ENCODE data around the gene PDS5A.
A peak's percentile ranks its signal among the peaks of the same experiment; 100 is the strongest.

Gene PDS5A

GRCh38 chr4:39877971-39878370 is 99.7 kb downstream of the PDS5A start:
- DNase-seq (ENCODE audit: low read depth), result no peak
- TF ChIP-seq POLR2A (IDR thresholded peaks at IDR 0.05; ENCODE audit: extremely low read depth, insufficient read length) (no peak), CTCF (IDR thresholded peaks at IDR 0.05; ENCODE audit: low read depth, low read length) (no peak), MAX (IDR thresholded peaks at IDR 0.05; ENCODE audit: low read depth, low read length) (no peak), MYC (IDR thresholded peaks at IDR 0.05; ENCODE audit: low read depth, low read length) (no peak)
- H3K4me3 ChIP-seq (ENCODE audit: low read depth, low read length), result no peak overlapping the region

- no peak for DNase-seq (ENCODE audit: low read depth)
- H3K4me3 ChIP-seq (ENCODE audit: low read depth, low read length), result no peak overlapping the region
- TF ChIP-seq CTCF (IDR thresholded peaks at IDR 0.05; ENCODE audit: low read depth, low read length) (no peak), MYC (IDR thresholded peaks at IDR 0.05; ENCODE audit: low read depth, low read length) (no peak), MAX (IDR thresholded peaks at IDR 0.05; ENCODE audit: low read depth, low read length) (no peak), POLR2A (IDR thresholded peaks at IDR 0.05; ENCODE audit: extremely low read depth, insufficient read length) (no peak)
Observed at GRCh38 chr4:39873823-39874222, 103.9 kb downstream of the PDS5A start.

- H3K4me3 ChIP-seq (ENCODE audit: low read depth, low read length), result no peak overlapping the region
- DNase-seq (ENCODE audit: low read depth), result no peak
- TF ChIP-seq MAX (IDR thresholded peaks at IDR 0.05; ENCODE audit: low read depth, low read length) (no peak), MYC (IDR thresholded peaks at IDR 0.05; ENCODE audit: low read depth, low read length) (no peak), POLR2A (IDR thresholded peaks at IDR 0.05; ENCODE audit: extremely low read depth, insufficient read length) (no peak), CTCF (IDR thresholded peaks at IDR 0.05; ENCODE audit: low read depth, low read length) (no peak)
Observed at GRCh38 chr4:39865280-39865679, 112.4 kb downstream of the PDS5A start.

GRCh38 chr4:39864391-39864790 is 113.3 kb downstream of the PDS5A start:
- no peak for DNase-seq (ENCODE audit: low read depth)
- no peak overlapping the region for H3K4me3 ChIP-seq (ENCODE audit: low read depth, low read length)
- TF ChIP-seq MAX (IDR thresholded peaks at IDR 0.05; ENCODE audit: low read depth, low read length) (no peak), CTCF (IDR thresholded peaks at IDR 0.05; ENCODE audit: low read depth, low read length) (no peak), MYC (IDR thresholded peaks at IDR 0.05; ENCODE audit: low read depth, low read length) (no peak), POLR2A (IDR thresholded peaks at IDR 0.05; ENCODE audit: extremely low read depth, insufficient read length) (no peak)

GRCh38 chr4:39860804-39861203 is 116.9 kb downstream of the PDS5A start:
- TF ChIP-seq CTCF (IDR thresholded peaks at IDR 0.05; ENCODE audit: low read depth, low read length) (no peak), POLR2A (IDR thresholded peaks at IDR 0.05; ENCODE audit: extremely low read depth, insufficient read length) (no peak), MYC (IDR thresholded peaks at IDR 0.05; ENCODE audit: low read depth, low read length) (no peak)
- H3K4me3 ChIP-seq (ENCODE audit: low read depth, low read length), result no peak overlapping the region
- no peak for DNase-seq (ENCODE audit: low read depth)

GRCh38 chr4:39855909-39856512 is 121.7 kb downstream of the PDS5A start:
- no peak overlapping the region for H3K4me3 ChIP-seq (ENCODE audit: low read depth, low read length)
- no peak for TF ChIP-seq CTCF (IDR thresholded peaks at IDR 0.05; ENCODE audit: low read depth, low read length)
- no peak for TF ChIP-seq MYC (IDR thresholded peaks at IDR 0.05; ENCODE audit: low read depth, low read length)
- no peak for TF ChIP-seq MAX (IDR thresholded peaks at IDR 0.05; ENCODE audit: low read depth, low read length)
- no peak for TF ChIP-seq POLR2A (IDR thresholded peaks at IDR 0.05; ENCODE audit: extremely low read depth, insufficient read length)
- DNase-seq (ENCODE audit: low read depth), result peak; percentile 37
